ENCODE data around the gene MAGEB6.

Gene MAGEB6

DNA sequence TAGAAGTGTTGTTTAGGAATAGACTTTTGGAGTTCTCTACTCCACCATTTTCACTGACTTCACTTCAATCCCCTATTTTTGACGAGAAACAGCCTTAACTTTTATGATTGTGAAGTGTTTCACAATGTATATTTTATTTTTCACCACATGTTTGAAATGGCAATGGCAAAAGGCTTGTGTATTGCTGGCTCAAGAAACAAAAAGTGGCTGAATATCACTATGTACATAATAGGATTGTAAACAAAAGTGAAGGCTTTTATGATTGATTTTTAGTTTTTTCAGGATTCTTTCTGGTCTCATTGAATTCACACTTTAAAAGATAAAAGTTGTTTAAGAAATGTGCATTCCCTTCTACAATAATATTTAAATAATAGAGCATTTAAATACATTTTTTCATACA is 41.9 kb downstream of the MAGEB6 start:
- Histone ChIP-seq H4K91ac (ENCODE audit: low read depth, low read length) (no peak overlapping the region), H3K27ac (ENCODE audit: low read depth, low read length) (no peak overlapping the region), H4K12ac (ENCODE audit: low read depth, low read length) (no peak overlapping the region), H3K14ac (ENCODE audit: low read length) (no peak overlapping the region), H3K9ac (ENCODE audit: low read length) (no peak overlapping the region), H3K4me3 (ENCODE audit: low read depth, low read length) (no peak overlapping the region), H2BK5ac (ENCODE audit: low read depth, low read length, poor library complexity) (no peak overlapping the region), H2BK120ac (ENCODE audit: insufficient read depth, low read length, poor library complexity) (no peak overlapping the region), H3K4ac (ENCODE audit: low read depth, low read length) (no peak overlapping the region), H3K79me2 (ENCODE audit: control insufficient read depth, insufficient read depth, low read length, poor library complexity) (no peaks in the 10 kb centered on the region), H4K8ac (ENCODE audit: low read depth, low read length) (no peak overlapping the region), H2AK5ac (ENCODE audit: low read length) (no peak overlapping the region), H3K79me1 (ENCODE audit: low read length) (no peaks in the 10 kb centered on the region), H3K9me3 (ENCODE audit: insufficient read depth, low read depth, low read length) (no peaks in the 10 kb centered on the region), H3K27me3 (ENCODE audit: insufficient read depth, low read length) (no peaks in the 10 kb centered on the region), H2AFZ (ENCODE audit: insufficient read depth, low read length, poor library complexity) (no peak overlapping the region), H2BK12ac (ENCODE audit: low read length) (no peak overlapping the region), H3K4me2 (ENCODE audit: low read length) (no peak overlapping the region), H3K18ac (ENCODE audit: low read length) (no peak overlapping the region), H3K23ac (ENCODE audit: low read length) (no peak overlapping the region), H3K36me3 (ENCODE audit: control insufficient read depth in 1 of 2, insufficient read depth in 2 of 2, low read length in 2 of 2) (no peaks in the 10 kb centered on the region), H3K4me1 (ENCODE audit: control insufficient read depth in 1 of 2, insufficient read depth in 2 of 2, low read length in 2 of 2) (no peaks in the 10 kb centered on the region)
- DNase-seq: no peak
- no CpG with 5 or more reads among the region's 1 CpG for WGBS (ENCODE audit: extremely low coverage, insufficient coverage, insufficient read length)
